HL-60 (cell line): ENCODE measurements around the gene TEX101.

ENCODE experiments used
- POLR2AphosphoS5 ChIP-seq: IDR thresholded peaks from 2 replicates; pipeline ENCODE4 v1.6.1; 2012; ENCODE audit warnings: low read depth
- TF ChIP-seq, protein P1 (sequence below): IDR thresholded peaks from one replicate; pipeline ENCODE4 v1.5.1; 2011; ENCODE audit warnings: low read length, control low read depth, inconsistent platforms; ENCODE audit not compliant: insufficient read depth
- TF ChIP-seq, protein P2 (sequence below): IDR thresholded peaks from 2 replicates; pipeline ENCODE4 v1.6.1; 2012; ENCODE audit warnings: low read depth; ENCODE audit not compliant: insufficient replicate concordance

DNA sequence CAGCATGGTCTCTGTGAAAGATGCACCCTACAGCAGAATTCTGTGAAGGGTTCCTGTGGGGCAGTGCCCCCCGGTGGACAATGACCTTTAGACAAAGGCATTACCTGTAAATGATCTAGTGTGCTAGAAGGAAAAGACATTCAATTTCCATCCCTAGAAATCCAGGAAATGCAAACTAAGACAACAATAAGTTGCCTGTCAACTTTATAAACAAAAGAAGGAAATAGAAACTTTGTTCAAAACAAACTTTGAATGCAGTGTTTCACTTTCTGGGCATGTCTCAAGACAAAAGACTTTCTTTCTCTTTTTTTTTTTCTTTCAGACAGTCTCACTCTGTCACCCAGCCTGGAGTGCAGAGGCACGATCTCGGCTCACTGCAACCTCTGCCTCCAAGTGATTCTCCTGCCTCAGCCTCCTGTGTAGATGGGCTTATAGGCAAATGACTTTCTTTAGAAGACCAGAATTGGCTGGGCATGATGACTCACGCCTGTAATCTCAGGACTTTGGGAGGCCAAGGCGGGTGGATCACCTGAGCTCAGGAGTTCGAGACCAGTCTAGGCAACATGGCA lies 15.5 kb downstream of the TEX101 start:
- TF ChIP-seq, protein P1, sequence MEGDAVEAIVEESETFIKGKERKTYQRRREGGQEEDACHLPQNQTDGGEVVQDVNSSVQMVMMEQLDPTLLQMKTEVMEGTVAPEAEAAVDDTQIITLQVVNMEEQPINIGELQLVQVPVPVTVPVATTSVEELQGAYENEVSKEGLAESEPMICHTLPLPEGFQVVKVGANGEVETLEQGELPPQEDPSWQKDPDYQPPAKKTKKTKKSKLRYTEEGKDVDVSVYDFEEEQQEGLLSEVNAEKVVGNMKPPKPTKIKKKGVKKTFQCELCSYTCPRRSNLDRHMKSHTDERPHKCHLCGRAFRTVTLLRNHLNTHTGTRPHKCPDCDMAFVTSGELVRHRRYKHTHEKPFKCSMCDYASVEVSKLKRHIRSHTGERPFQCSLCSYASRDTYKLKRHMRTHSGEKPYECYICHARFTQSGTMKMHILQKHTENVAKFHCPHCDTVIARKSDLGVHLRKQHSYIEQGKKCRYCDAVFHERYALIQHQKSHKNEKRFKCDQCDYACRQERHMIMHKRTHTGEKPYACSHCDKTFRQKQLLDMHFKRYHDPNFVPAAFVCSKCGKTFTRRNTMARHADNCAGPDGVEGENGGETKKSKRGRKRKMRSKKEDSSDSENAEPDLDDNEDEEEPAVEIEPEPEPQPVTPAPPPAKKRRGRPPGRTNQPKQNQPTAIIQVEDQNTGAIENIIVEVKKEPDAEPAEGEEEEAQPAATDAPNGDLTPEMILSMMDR: no peak
- TF ChIP-seq POLR2AphosphoS5: no peak
- TF ChIP-seq, protein P2, sequence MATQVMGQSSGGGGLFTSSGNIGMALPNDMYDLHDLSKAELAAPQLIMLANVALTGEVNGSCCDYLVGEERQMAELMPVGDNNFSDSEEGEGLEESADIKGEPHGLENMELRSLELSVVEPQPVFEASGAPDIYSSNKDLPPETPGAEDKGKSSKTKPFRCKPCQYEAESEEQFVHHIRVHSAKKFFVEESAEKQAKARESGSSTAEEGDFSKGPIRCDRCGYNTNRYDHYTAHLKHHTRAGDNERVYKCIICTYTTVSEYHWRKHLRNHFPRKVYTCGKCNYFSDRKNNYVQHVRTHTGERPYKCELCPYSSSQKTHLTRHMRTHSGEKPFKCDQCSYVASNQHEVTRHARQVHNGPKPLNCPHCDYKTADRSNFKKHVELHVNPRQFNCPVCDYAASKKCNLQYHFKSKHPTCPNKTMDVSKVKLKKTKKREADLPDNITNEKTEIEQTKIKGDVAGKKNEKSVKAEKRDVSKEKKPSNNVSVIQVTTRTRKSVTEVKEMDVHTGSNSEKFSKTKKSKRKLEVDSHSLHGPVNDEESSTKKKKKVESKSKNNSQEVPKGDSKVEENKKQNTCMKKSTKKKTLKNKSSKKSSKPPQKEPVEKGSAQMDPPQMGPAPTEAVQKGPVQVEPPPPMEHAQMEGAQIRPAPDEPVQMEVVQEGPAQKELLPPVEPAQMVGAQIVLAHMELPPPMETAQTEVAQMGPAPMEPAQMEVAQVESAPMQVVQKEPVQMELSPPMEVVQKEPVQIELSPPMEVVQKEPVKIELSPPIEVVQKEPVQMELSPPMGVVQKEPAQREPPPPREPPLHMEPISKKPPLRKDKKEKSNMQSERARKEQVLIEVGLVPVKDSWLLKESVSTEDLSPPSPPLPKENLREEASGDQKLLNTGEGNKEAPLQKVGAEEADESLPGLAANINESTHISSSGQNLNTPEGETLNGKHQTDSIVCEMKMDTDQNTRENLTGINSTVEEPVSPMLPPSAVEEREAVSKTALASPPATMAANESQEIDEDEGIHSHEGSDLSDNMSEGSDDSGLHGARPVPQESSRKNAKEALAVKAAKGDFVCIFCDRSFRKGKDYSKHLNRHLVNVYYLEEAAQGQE: no peak
